Measurements from ENCODE around the gene TBC1D22A.

Gene TBC1D22A

GRCh38 chr22:46862418-46863324, 100.2 kb downstream of the TBC1D22A start:
- FAIRE-seq, result no peak

- FAIRE-seq, result no peak
Measured at GRCh38 chr22:46863794-46864193, 101.3 kb downstream of the TBC1D22A start.

DNA sequence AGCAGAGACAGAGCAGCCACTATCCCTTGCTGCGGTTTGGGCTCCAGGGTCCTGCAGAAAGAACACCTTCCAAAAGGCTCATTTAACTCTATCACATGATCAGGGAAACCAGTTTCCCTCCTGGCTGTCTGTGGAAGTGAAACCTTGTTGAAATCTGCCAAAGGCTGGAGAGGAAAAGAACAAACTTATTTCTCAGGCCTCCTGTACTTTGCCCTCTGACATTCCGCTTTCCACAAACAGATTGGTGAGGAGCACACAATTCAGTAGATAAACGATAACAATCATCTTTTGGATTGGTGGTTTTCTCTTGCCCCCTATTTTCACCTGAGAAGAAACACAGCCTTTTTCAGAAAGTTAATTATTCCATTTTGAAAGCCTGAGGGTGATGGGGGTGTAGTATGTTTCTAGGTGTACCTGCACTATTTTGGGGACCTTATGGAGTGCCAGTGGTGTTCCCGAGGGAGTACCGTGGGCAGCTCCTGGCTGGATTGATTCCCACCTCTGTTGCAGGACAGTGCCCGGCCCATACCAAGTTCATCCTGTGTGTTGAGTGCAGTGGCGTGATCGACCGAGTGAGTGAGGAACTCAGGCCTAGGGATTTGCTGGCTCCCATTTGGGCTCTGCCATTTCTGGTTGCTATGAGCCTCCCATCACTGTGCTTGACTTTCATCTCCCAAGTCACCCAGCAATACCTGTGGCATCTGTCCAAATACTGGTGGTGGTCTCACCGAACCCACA, 102.0 kb downstream of the TBC1D22A start:
- no peak for FAIRE-seq

- no peak for FAIRE-seq
Measured at GRCh38 chr22:46865052-46865434, 102.6 kb downstream of the TBC1D22A start.

- no peak for FAIRE-seq
Measured at GRCh38 chr22:46865642-46866041, 103.2 kb downstream of the TBC1D22A start.

GRCh38 chr22:46866591-46866990, 104.1 kb downstream of the TBC1D22A start:
- FAIRE-seq, result no peak

DNA sequence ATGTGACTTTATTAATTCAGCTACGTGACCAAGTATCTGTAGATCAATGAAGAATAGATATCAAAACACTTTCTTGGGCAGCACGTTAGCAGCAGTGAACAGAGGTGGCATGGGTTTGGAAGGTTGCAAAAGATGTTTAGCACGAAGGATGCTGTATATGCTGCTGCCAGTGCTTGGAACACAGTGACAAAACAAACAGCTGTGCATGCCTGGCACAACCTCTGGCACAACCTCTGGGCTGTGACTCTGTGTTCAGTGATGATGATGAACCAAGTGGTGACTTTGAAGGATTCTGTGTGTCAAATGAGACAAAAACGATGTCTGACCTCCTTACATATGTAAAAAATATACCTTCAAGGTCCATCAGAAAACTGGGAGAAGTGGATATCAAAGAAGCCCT, 104.7 kb downstream of the TBC1D22A start:
- no peak for FAIRE-seq

DNA sequence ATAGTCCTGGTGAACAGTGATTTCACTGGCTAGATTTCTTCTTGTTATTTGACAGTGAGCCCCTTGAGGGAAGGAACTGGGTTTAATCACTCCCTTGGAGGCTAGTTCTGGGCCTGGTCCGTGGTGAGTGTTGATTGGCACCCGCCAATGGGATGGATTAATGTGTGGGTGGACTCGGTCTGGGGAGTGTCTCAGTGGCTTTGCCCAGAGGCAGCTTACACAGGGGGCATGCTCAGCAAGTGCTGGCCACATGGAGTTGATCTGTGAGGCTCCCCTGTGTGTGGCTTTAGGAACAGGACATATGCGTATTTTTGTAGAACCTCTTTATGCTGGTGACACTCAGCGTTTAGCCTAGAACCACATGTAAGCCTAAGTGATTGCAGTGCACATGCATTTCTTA, 106.9 kb downstream of the TBC1D22A start:
- FAIRE-seq, result no peak

GRCh38 chr22:46869831-46870441, 107.5 kb downstream of the TBC1D22A start:
- FAIRE-seq, result no peak

GRCh38 chr22:46871826-46872225, 109.4 kb downstream of the TBC1D22A start:
- no peak for FAIRE-seq

- FAIRE-seq, result no peak
Measured at GRCh38 chr22:46875089-46875488, 112.6 kb downstream of the TBC1D22A start.

- FAIRE-seq, result no peak
Measured at GRCh38 chr22:46876357-46876934, 114.0 kb downstream of the TBC1D22A start.

- no peak for FAIRE-seq
Measured at GRCh38 chr22:46878191-46878948, 115.9 kb downstream of the TBC1D22A start.

GRCh38 chr22:46879083-46879482, 116.6 kb downstream of the TBC1D22A start:
- no peak for FAIRE-seq

GRCh38 chr22:46881373-46882118, 119.1 kb downstream of the TBC1D22A start:
- FAIRE-seq, result no peak

DNA sequence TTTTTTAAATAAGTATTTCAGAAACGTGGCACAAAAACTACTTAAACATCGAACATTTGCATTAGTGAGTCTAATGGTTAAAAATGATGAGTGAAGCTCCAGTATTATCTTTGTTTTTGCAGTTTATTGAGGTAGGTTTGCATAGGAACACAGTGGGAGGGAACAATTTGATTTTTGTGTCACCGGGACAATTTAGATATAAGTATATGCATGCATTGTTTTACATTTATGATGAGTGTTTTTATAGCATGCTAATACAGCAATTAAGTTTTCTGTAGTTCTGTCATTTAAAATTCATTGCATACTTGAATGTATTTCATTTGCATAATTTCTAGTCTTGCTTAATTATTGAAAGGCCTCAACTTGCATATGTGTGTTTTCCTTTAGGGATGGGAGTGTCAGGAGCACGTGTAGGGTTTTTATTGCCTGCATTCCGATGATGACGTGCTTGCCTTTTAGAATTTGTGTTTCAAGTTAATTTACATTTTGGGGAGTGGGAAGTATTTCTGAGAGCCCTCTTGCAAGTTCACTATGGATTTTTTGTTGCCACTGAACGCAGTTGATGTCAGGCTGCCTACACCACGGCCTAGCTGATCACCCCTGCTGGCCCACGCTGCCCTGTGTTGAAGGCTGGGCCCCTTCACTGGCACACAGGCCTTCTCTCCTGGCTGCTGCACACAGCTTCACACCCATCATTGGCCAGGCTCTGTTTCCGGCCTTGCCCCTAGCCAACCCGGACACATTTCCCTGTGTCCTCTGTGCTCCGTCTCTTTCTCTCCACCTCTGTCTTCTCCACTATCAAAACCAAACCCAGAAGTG, 120.9 kb downstream of the TBC1D22A start:
- FAIRE-seq, result no peak

GRCh38 chr22:46884365-46884764, 121.9 kb downstream of the TBC1D22A start:
- FAIRE-seq, result no peak

- no peak for FAIRE-seq
Measured at GRCh38 chr22:46887978-46888377, 125.5 kb downstream of the TBC1D22A start.

DNA sequence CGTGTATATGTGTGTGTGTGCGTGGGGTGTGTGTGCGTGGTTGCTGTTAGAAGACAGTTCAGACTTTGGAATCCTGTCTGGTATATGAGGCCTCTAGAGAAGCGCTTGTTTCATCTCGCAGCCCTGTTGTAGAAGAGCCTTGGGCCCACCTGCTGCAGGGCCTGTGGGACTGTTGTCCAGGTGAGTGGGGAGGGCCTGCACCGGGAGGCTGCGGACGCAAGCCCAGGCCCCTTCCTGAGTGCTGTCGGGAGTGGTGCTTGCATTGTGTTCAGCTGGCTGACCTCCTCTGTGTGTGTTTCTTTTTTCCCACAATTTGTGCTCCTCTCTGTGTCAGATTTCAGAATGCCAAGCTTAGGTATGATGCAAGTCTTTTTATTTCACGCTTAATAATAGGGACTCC, 128.4 kb downstream of the TBC1D22A start:
- FAIRE-seq, result no peak

DNA sequence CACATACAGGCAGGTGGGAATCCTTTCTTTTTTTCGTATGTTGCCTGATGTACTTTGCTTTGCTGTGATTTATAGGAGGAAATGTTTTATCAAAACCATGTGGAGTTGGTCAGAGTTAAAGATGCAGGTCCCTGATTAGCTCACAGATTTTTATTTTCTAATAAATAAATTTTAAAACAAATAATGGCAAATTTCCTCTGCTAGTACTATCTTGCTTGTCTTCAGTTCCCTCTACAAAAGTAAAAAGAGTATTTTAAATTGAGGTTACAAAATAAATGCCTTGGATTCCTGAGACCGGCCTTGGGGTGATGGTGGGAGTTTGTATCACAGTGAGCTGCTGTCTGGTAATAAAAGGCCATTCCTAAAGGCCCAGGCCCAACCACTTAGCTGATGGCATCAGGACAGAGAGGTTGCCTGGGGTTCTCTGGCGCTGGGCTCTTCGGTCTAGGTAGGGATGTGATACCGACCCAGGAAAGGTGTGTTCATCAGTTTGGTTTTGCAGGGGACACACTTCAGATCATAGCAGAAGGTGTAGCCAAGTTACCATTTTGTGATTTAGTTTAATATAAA, 129.0 kb downstream of the TBC1D22A start:
- no peak for FAIRE-seq

GRCh38 chr22:46892866-46893265, 130.4 kb downstream of the TBC1D22A start:
- FAIRE-seq, result no peak
